ENCODE measurements around the gene C22orf23.

GRCh38 chr22:37991731-37992442, 38.5 kb upstream of the C22orf23 start:
- TF ChIP-seq CTCF (IDR thresholded peaks at IDR 0.05; ENCODE audit: low read depth, low read length) (no peak), EZH2phosphoT487 (IDR thresholded peaks at IDR 0.05; ENCODE audit: low read depth) (no peak)
